NCI-H146 (cell line): ENCODE measurements around the gene WWC2.
"Not testable (repeated sequence)": the region's sequence is repeated elsewhere in the genome, so short reads cannot be mapped to it uniquely, and the experiment has no call there.

Source experiments
- DNase-seq: peaks from one replicate; lab custom pipeline; 2025; lab: John Stamatoyannopoulos, UW

The WWC2 gene

DNA sequence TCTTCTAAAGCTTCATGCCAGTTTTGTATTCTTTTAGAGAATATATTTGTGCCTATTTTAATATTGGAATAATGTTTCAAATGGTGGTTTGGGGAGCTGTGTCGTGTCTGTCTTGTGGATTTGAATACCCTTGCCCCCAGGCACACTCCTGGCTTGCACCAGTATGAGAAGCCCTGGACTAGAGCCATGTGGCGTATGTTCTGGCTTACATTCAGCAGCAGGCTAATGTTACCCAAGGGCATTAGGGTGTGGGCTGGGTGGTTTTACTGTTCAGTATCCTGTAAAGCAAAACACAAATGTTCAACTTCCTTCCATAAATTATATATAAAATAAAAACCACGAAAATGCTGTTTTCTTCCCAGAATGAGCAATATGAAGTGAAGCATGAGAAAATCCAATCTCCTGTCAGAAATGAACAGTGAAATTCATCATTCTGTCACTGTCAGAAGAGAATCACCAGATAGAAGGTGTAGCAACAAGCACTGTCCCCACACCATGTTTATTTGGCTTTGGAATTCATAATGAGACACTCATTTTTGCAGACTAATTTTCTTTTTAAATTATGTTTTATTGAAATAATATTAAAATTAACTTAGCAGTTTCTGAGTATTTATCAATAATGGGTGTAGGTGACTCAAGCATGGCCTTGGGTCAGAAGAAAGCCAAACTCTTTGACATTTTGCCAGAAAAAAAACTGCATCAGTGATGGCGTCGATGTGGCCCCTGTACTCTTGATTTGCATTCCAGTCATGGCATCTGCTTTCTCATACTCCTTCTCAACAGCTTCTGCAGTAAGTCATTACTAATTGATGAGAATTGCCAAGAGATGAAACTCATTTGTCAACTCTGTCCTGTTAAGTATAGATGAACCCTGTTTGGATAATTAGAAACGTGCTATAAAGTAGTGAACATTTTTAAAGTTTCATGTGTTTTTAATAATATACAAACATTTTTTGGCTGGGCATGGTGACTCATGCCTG lies 43.8 kb downstream of the WWC2 start:
- DNase-seq: no peak

GRCh38 chr4:183144787-183145186 lies 45.7 kb downstream of the WWC2 start:
- DNase-seq: no peak

DNA sequence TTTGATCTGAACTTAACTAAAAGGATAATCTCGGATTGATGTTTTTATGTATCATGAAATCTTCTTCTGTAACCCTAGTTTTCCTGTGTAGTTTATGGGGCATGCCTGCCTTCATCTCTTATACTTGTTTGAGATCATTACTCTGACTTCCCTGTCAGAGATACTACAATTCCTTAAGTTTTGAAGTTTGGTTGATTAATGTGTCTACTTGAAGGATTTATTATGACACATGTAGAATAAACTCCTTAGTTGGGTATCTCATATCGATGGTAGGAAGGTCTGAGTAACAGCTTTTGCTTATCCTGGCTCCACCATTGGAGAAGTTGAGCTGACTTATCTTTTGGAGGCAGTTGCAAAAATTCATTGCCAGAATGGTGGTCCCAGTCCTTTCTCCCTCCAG lies 46.7 kb downstream of the WWC2 start:
- DNase-seq: no peak

- no peak for DNase-seq
Measured at GRCh38 chr4:183146478-183146877, 47.4 kb downstream of the WWC2 start.

- no peak for DNase-seq
Measured at GRCh38 chr4:183147196-183147595, 48.1 kb downstream of the WWC2 start.

- no peak for DNase-seq
Measured at GRCh38 chr4:183147983-183148382, 48.9 kb downstream of the WWC2 start.

DNA sequence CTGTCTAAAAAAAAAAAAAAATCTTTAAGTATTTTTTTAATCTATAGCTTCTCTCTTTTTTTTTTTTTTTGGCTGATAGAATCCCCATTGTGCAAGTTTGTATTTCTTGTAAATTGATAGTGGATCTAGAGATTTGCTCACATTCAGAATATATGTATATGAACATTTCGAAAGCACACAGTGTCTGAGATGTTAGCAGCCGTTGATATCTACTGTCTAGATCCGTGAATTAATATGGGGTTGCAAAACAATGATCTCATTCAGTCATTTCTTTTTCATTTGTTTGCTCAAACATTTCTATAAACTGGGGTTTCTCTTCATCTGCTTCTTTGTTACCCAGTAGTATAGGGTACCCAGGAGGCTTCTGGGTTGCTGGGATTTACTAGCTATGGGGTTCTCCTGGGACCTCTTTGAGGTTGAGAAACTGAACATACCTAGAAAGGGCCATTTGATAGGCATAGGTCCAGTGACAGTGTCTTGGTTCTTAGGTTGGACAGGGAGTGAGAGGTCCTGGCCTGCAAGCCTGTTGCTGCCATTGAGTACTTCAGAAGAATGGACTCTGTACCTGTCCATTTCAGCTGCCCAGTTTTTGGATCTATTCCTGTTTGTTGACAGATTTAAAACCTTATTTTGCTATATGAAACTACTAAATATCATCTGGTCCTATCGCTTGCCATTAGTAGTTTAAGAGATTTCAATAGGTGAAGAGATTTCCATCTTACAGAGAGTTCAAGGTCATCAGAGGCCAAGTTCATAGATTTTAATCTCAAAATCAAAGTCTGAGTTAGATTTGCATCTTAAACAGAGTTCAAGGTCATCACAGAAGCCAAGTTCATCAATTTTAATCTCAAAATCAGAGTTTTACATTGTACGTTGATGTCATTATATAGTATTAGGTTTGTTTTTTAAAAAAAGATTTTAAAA lies 50.8 kb downstream of the WWC2 start:
- DNase-seq: no peak

- DNase-seq: not testable (repeated sequence)
Measured at GRCh38 chr4:183150664-183151063, 51.6 kb downstream of the WWC2 start.

DNA sequence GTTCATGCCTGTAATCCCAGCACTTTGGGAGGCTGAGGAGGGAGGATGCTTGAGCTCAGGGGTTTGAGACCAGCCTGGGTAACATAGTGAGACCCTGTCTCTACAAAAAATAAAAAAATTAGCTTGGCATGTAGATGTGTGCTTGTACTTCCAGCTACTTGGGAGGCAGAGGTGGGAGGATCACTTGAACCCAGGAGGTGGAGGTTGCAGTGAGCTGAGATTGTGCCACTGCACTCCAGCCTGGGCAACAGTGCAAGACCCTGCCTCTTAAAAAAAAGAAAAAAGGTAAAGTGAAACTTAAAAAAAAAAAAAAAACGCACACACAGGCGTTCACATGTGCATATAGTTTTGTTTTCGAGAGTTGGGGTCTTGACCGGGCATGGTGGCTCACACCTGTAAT lies 53.2 kb downstream of the WWC2 start:
- DNase-seq: not testable (repeated sequence)

- no peak for DNase-seq
Measured at GRCh38 chr4:183153190-183153916, 54.3 kb downstream of the WWC2 start.

- no peak for DNase-seq
Measured at GRCh38 chr4:183154701-183155391, 55.8 kb downstream of the WWC2 start.

GRCh38 chr4:183155450-183156184 lies 56.6 kb downstream of the WWC2 start:
- DNase-seq: no peak

GRCh38 chr4:183157215-183157614 lies 58.2 kb downstream of the WWC2 start:
- DNase-seq: no peak

GRCh38 chr4:183158062-183158461 lies 59.0 kb downstream of the WWC2 start:
- DNase-seq: no peak

DNA sequence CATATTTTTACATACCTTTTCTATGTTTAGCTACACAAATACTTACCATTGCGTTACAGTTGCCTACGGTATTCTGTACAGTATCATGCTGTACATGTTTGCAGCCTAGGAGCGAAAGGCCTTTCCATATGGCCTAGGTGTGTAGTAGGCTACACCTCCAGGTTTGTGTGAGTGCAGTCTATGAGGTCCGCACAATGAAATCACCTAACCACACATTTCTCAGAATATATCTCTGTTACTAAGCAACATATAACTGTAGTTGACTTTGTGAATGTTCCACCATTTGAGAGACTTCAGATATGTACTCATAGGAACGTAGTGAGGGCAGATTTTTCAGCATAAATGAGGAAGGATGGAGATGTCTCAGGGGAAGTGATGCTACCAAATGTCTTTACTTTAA lies 62.6 kb downstream of the WWC2 start:
- DNase-seq: no peak

GRCh38 chr4:183163135-183163534 lies 64.1 kb downstream of the WWC2 start:
- DNase-seq: no peak

DNA sequence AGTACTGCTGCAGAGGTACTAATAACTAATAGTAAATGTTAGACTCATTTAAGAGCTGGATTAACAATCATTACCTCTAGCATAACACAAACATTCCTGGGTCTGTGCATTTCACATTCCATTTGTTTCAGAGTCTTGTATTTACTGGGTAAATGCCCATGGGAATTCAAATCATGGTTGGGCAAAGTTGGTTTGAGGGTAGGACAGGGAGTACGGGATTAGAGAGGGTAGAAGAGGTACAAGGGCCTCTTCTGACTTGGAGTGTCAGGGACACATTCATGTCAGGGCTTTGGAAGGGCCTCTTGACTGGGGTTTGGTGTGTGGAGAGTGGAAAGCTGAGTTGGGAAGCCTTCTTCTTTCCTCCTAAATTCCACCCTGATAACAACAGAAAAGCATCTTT lies 65.9 kb downstream of the WWC2 start:
- no peak for DNase-seq

- DNase-seq: no peak
Measured at GRCh38 chr4:183165376-183165775, 66.3 kb downstream of the WWC2 start.

DNA sequence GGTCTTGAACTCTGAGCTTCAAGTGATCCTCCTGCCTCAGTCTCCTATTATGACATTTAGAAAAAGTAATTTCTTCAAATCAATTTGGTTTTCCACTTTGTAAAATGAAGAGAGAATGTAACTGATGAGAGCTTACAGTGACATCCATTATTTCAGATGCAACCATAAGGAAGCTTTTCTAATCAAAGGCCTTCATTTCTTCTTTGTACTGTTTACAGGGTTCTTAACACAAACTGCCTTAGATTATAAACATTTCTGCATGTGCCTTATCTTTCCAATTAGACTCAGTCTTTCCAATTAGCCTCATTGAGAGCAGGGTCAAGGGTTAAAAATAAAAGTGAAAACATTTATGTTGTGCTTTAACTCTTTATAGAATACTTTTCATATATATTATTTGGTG lies 71.8 kb downstream of the WWC2 start:
- no peak for DNase-seq

- no peak for DNase-seq
Measured at GRCh38 chr4:183171484-183172267, 72.6 kb downstream of the WWC2 start.
